Fibroblast of lung (primary cell): ENCODE data around the gene LILRB2. TPM values are rescaled to one million over a fixed set of nuclear protein-coding genes. Genes with fewer than 3 reads are reported as not detected.

Experiments used
- DNase-seq, 2 donors: peaks; one replicate each; pipeline versions ENCODE4 v3.0.0 to v3.0.0-alpha.2; 2010; ENCODE audit warnings: low read depth in 2 of 2
- H2AFZ ChIP-seq: 2 replicates; pipeline ENCODE4 v1.5.1; 2012; ENCODE audit warnings: low read length, control low read depth, inconsistent platforms
- H3K27ac ChIP-seq: 2 replicates; pipeline ENCODE4 v1.5.1; 2011; ENCODE audit warnings: low read length, control low read depth; ENCODE audit not compliant: insufficient read depth
- H3K27me3 ChIP-seq: 2 replicates; pipeline ENCODE4 v1.5.1; 2011; ENCODE audit warnings: mild to moderate bottlenecking, low read length; ENCODE audit not compliant: control insufficient read depth, insufficient read depth
- H3K36me3 ChIP-seq: 2 replicates; pipeline ENCODE4 v1.5.1; 2011; ENCODE audit warnings: low read length; ENCODE audit not compliant: control insufficient read depth, insufficient read depth
- H3K4me1 ChIP-seq: 2 replicates; pipeline ENCODE4 v1.5.1; 2011; ENCODE audit warnings: low read length; ENCODE audit not compliant: control insufficient read depth, insufficient read depth; ENCODE audit errors: extremely low read depth
- H3K4me2 ChIP-seq: 2 replicates; pipeline ENCODE4 v1.5.1; 2011; ENCODE audit warnings: low read length, control low read depth; ENCODE audit not compliant: insufficient read depth; ENCODE audit errors: extremely low read depth
- H3K4me3 ChIP-seq, 4 experiments: fragments of 200-600 bp in 1 of 4; sonication (generic) in 1 of 4; replicated peaks in 1 of 4; 2 replicates each; pipeline ENCODE4 v1.5.1; 2011 to 2016; ENCODE audit warnings: low read length in 4 of 4, low read depth in 3 of 4, mild to moderate bottlenecking in 3 of 4, control low read depth in 2 of 4, inconsistent platforms in 1 of 4, mixed read lengths in 1 of 4; ENCODE audit not compliant: insufficient read depth in 1 of 4; ENCODE audit errors: control extremely low read depth in 1 of 4
- H3K79me2 ChIP-seq: 2 replicates; pipeline ENCODE4 v1.5.1; 2012; ENCODE audit warnings: mild to moderate bottlenecking, low read length, inconsistent platforms; ENCODE audit not compliant: control insufficient read depth, insufficient read depth
- H3K9ac ChIP-seq: 2 replicates; pipeline ENCODE4 v1.5.1; 2011; ENCODE audit warnings: mild to moderate bottlenecking, low read length, control low read depth; ENCODE audit not compliant: insufficient read depth
- H3K9me3 ChIP-seq: 2 replicates; pipeline ENCODE4 v1.5.1; 2012; ENCODE audit warnings: low read depth, low read length; ENCODE audit not compliant: control insufficient read depth, insufficient read depth
- H4K20me1 ChIP-seq: 2 replicates; pipeline ENCODE4 v1.5.1; 2011; ENCODE audit warnings: low read length; ENCODE audit not compliant: control insufficient read depth, insufficient read depth; ENCODE audit errors: extremely low read depth
- EZH2 ChIP-seq: IDR thresholded peaks from 2 replicates; pipeline ENCODE4 v1.5.1; 2012; ENCODE audit warnings: low read length, control low read depth, mild to moderate bottlenecking; ENCODE audit errors: missing control alignments
- polyA plus RNA-seq, 2 donors: library from polyadenylated mRNA; depleted of rRNA in 1 of 2; stranded (reverse) in 1 of 2; unstranded in 1 of 2; fragments of >200 nt; gene quantifications; 2 replicates each; pipeline ENCODE4 v1.2.1, GENCODE V29; 2011 to 2012; ENCODE audit warnings: missing spikeins in 1 of 2
- total RNA-seq: library from RNA; depleted of rRNA; stranded (reverse); fragments of >200 nt; gene quantifications from 2 replicates; pipeline ENCODE4 v1.2.1, GENCODE V29; 2014
- TF ChIP-seq, protein P1 (sequence below), 2 donors: IDR thresholded peaks in 1 of 2; conservative IDR thresholded peaks in 1 of 2; 1 replicate in 1 of 2; 2 replicates in 1 of 2; pipeline ENCODE4 v1.5.1; 2011 to 2012; ENCODE audit warnings: low read length in 2 of 2, control low read depth in 1 of 2, inconsistent platforms in 1 of 2, low read depth in 1 of 2, mild to moderate bottlenecking in 1 of 2

LILRB2 gene
- total and polyA plus RNA-seq, 2 donors (not counting 1 experiment from before 2014, with no cell fraction given), result not detected

GRCh38 chr19:54262470-54262869 is 18.4 kb downstream of the LILRB2 start:
- no peak overlapping the region for H3K9ac ChIP-seq
- H3K4me1 ChIP-seq, result no peaks in the 10 kb centered on the region
- DNase-seq, result no peak
- no peak overlapping the region for H3K4me3 ChIP-seq
- H3K27me3 ChIP-seq, result no peaks in the 10 kb centered on the region
- no peak for TF ChIP-seq EZH2
- TF ChIP-seq, protein P1, sequence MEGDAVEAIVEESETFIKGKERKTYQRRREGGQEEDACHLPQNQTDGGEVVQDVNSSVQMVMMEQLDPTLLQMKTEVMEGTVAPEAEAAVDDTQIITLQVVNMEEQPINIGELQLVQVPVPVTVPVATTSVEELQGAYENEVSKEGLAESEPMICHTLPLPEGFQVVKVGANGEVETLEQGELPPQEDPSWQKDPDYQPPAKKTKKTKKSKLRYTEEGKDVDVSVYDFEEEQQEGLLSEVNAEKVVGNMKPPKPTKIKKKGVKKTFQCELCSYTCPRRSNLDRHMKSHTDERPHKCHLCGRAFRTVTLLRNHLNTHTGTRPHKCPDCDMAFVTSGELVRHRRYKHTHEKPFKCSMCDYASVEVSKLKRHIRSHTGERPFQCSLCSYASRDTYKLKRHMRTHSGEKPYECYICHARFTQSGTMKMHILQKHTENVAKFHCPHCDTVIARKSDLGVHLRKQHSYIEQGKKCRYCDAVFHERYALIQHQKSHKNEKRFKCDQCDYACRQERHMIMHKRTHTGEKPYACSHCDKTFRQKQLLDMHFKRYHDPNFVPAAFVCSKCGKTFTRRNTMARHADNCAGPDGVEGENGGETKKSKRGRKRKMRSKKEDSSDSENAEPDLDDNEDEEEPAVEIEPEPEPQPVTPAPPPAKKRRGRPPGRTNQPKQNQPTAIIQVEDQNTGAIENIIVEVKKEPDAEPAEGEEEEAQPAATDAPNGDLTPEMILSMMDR (conservative IDR thresholded peaks at IDR 0.05 in 1 of 2, IDR thresholded peaks at IDR 0.05 in 1 of 2; ENCODE audit: low read depth in 1 of 2, low read length in 2 of 2), result no peak
- H3K27ac ChIP-seq, result no peak overlapping the region
- H3K79me2 ChIP-seq, result no peaks in the 10 kb centered on the region
- H3K9me3 ChIP-seq, result no peaks in the 10 kb centered on the region
- no peak overlapping the region for H3K4me2 ChIP-seq
- H3K36me3 ChIP-seq, result no peaks in the 10 kb centered on the region
- H4K20me1 ChIP-seq, result no peaks in the 10 kb centered on the region
- H2AFZ ChIP-seq, result no peak overlapping the region

DNA sequence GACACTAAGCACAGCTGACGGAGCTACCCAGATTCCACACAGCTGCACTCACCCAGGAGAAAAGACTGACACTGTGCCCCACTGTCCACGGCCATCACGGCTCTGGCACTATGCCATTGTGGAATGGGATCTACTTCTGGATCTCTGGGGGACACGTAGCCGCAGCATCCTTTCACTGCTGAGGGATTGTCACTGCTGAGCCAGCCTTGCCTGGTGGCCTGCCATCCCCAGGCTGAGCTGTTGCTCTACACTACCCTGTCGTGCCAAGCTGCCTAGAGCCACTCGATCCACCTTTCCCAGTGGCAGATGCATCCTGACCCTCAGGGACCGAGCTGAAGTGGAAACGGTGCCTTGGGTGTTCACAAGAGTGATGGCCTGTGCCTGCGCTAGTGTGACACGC is 18.8 kb downstream of the LILRB2 start:
- TF ChIP-seq, protein P1 (conservative IDR thresholded peaks at IDR 0.05 in 1 of 2, IDR thresholded peaks at IDR 0.05 in 1 of 2; ENCODE audit: low read depth in 1 of 2, low read length in 2 of 2), result no peak

GRCh38 chr19:54257116-54257480 is 23.8 kb downstream of the LILRB2 start, which contains the start of gene LILRB5:
LILRB5 (minus strand) TSS chr19:54257273; CDS start chr19:54257193, 80 bp downstream.
- no peaks in the 10 kb centered on the region for H3K27me3 ChIP-seq
- H3K4me2 ChIP-seq, result no peak within 1 kb of the TSS
- no peak within 1 kb of the TSS for H2AFZ ChIP-seq
- H3K4me1 ChIP-seq, result no peaks in the 10 kb centered on the region
- no peaks in the 10 kb centered on the region for H3K9me3 ChIP-seq
- H3K4me3 ChIP-seq, result no peak within 1 kb of the TSS
- no peaks in the 10 kb centered on the region for H4K20me1 ChIP-seq
- TF ChIP-seq, protein P1 (conservative IDR thresholded peaks at IDR 0.05 in 1 of 2, IDR thresholded peaks at IDR 0.05 in 1 of 2; ENCODE audit: low read depth in 1 of 2, low read length in 2 of 2), result no peak
- TF ChIP-seq EZH2, result no peak
- no peak within 1 kb of the TSS for H3K27ac ChIP-seq
- H3K9ac ChIP-seq, result no peak within 1 kb of the TSS
- no peaks in the 10 kb centered on the region for H3K36me3 ChIP-seq
- H3K79me2 ChIP-seq, result no peaks in the 10 kb centered on the region
- DNase-seq, result no peak

More for the DNA sequence above, 18.8 kb downstream of the LILRB2 start:
- Histone ChIP-seq H3K4me2 (no peak overlapping the region), H2AFZ (no peak overlapping the region), H3K36me3 (no peaks in the 10 kb centered on the region), H3K27ac (no peak overlapping the region), H3K9me3 (no peaks in the 10 kb centered on the region), H4K20me1 (no peaks in the 10 kb centered on the region), H3K79me2 (no peaks in the 10 kb centered on the region), H3K4me3 (no peak overlapping the region), H3K27me3 (no peaks in the 10 kb centered on the region), H3K9ac (no peak overlapping the region), H3K4me1 (no peaks in the 10 kb centered on the region)
- DNase-seq, result no peak
